ENCODE measurements around the gene ZNF341.

The ZNF341 gene

DNA sequence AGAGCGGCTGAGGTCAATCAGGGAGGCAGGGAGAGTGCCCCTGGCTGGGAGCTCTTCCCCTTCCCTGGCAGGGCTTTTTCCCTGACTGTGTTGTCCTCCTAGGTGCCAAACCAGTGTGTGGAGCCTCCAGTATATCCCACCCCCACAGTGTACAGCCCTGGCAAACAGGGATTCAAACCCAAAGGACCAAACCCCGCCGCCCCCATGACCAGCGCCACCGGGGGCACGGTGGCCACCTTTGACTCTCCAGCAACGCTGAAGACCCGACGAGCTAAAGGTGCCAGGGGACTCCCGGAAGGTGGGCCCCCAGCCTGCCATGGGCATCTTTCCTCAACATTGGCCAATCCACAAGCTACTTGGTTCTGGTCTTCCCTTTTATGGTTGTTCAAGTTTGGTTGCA, 25.2 kb downstream of the ZNF341 start:
- H3K4me3 ChIP-seq (ENCODE audit: low read depth, low read length), result no peak overlapping the region
- no peak for DNase-seq (ENCODE audit: low read depth)

GRCh38 chr20:33757458-33757857, 25.7 kb downstream of the ZNF341 start:
- H3K4me3 ChIP-seq (ENCODE audit: low read depth, low read length), result no peak overlapping the region
- DNase-seq (ENCODE audit: low read depth), result no peak

GRCh38 chr20:33761698-33762250, 30.0 kb downstream of the ZNF341 start:
- no peak for DNase-seq (ENCODE audit: low read depth)
- no peak overlapping the region for H3K4me3 ChIP-seq (ENCODE audit: low read depth, low read length)

DNA sequence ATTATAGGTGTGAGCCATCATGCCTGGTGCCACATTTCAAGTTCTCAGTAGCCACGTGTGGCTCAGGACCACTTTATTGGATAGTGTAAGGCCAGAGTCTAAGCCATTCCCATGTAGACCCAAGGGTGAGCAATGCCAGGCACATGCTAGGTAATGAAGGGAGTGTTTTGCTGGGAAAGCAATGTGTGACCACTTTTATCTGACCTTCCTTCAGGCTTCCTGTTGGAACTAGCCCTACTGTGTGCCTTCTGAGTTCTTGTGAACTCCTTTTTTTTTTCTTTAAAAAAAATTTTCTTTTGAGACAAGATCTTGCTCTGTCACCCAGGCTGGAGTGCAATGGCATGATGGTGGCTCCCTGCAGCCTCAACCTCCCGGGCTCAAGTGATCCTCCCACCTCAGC, 33.3 kb downstream of the ZNF341 start:
- H3K4me3 ChIP-seq (ENCODE audit: low read depth, low read length), result no peak overlapping the region
- no peak for DNase-seq (ENCODE audit: low read depth)

DNA sequence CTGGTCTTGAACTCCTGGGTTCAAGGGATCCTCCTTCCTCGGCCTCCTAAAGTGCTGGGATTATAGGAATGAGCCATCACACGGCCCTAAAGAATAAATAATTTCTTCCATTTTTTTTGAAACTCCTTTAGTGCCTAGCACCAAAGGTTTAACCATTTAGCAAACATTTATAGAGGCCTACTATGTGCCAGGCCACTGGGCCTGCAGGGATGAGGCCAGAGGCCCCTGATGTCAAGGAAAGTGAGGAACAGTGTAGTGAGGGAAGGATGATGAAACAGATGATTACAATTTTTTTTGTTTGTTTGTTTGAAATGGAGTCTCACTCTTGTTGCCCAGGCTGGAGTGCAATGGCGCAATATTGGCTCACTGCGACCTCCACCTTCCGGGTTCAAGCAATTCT, 33.8 kb downstream of the ZNF341 start:
- DNase-seq (ENCODE audit: low read depth), result no peak
- H3K4me3 ChIP-seq (ENCODE audit: low read depth, low read length), result no peak overlapping the region

GRCh38 chr20:33766686-33767085, 34.9 kb downstream of the ZNF341 start:
- H3K4me3 ChIP-seq (ENCODE audit: low read depth, low read length), result no peak overlapping the region
- no peak for DNase-seq (ENCODE audit: low read depth)

DNA sequence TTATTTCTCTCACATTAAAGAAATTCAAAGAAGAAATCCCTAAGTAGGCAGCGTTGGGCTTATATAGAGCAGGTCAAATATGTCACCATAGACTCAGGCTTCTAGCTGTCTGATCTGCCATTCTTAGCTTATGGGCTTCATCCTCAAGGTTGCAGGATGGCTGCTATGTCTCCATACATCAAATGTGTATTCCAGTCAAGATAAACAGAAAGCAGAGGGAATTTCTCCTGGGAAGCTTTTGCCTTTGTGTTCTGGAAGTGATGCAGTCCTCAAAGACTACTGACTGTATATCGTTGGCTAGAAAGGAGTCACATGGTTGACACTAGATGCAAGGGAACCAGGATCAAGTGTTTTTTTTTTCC, 36.0 kb downstream of the ZNF341 start:
- H3K4me3 ChIP-seq (ENCODE audit: low read depth, low read length), result no peak overlapping the region
- no peak for DNase-seq (ENCODE audit: low read depth)

DNA sequence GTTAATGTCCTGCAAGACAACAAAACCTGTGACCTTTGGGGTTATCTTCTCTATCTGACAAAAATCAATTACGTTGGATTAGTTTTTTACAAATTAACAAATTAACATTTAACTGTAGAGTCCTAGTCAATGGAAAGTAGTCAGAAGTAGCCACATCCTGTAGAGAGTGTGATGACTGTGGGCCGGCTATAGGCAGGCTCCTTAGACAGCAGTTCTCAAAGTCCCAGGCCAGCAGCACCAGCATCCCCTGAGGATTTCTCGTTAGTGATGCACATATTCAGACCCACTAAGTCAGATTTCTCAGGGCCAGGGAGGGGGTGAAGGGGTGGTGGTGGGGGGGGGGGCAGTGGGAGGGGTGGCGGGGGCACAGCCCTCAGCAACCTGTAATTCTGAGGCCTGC, 37.2 kb downstream of the ZNF341 start:
- DNase-seq (ENCODE audit: low read depth), result no peak
- H3K4me3 ChIP-seq (ENCODE audit: low read depth, low read length), result no peak overlapping the region

- no peak for DNase-seq (ENCODE audit: low read depth)
- no peak overlapping the region for H3K4me3 ChIP-seq (ENCODE audit: low read depth, low read length)
Measured at GRCh38 chr20:33770005-33770404, 38.2 kb downstream of the ZNF341 start.

- no peak for DNase-seq (ENCODE audit: low read depth)
- no peak overlapping the region for H3K4me3 ChIP-seq (ENCODE audit: low read depth, low read length)
Measured at GRCh38 chr20:33771938-33772337, 40.1 kb downstream of the ZNF341 start.

DNA sequence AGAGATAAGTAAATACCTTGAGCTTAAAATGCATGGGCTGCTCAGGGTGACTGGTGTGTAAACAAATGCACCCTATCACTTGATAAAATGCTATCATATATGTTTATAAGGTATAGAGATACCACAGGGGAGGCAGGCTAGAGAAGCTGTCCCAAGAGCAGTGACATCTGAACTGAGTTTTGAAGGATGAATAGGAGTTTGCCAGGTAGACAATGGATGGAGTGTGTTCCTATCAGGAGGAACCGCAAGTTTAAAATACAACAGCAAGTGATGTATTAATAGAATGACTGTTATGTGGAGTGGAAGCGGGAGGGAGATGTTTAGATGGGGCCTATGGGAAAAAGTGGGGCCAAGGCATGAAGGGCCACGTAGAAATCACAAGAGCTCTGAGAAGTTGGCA, 40.6 kb downstream of the ZNF341 start:
- no peak overlapping the region for H3K4me3 ChIP-seq (ENCODE audit: low read depth, low read length)

GRCh38 chr20:33773412-33774089, 41.8 kb downstream of the ZNF341 start:
- H3K4me3 ChIP-seq (ENCODE audit: low read depth, low read length), result no peak overlapping the region
- DNase-seq (ENCODE audit: low read depth), result no peak

More for the DNA sequence above, 40.6 kb downstream of the ZNF341 start:
- DNase-seq (ENCODE audit: low read depth), result no peak

DNA sequence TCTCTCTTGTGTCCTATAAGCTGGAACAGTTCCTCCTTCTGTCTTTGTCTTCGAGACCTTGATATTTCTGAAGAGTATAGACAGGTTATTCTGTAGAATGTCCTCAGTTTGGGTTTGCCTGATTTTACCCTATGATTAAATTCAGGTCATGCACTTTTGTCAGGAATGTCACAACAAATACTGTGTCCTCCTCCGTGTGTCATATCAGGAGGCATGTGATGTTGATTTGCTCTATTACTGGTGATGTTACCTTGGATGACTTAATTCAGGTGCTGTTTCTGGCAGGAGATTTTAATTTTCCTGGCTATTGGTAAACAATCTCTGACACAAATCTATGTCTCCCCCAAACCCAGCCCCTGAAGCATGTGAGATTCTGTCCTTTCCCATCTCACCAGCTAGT, 46.0 kb downstream of the ZNF341 start:
- no peak for DNase-seq (ENCODE audit: low read depth)
- H3K4me3 ChIP-seq (ENCODE audit: low read depth, low read length), result no peak overlapping the region

GRCh38 chr20:33781133-33781532, 49.3 kb downstream of the ZNF341 start:
- no peak for DNase-seq (ENCODE audit: low read depth)
- no peak overlapping the region for H3K4me3 ChIP-seq (ENCODE audit: low read depth, low read length)

GRCh38 chr20:33781945-33782344, 50.1 kb downstream of the ZNF341 start:
- no peak for DNase-seq (ENCODE audit: low read depth)
- H3K4me3 ChIP-seq (ENCODE audit: low read depth, low read length), result no peak overlapping the region

- no peak overlapping the region for H3K4me3 ChIP-seq (ENCODE audit: low read depth, low read length)
- no peak for DNase-seq (ENCODE audit: low read depth)
Measured at GRCh38 chr20:33783256-33783655, 51.5 kb downstream of the ZNF341 start.

DNA sequence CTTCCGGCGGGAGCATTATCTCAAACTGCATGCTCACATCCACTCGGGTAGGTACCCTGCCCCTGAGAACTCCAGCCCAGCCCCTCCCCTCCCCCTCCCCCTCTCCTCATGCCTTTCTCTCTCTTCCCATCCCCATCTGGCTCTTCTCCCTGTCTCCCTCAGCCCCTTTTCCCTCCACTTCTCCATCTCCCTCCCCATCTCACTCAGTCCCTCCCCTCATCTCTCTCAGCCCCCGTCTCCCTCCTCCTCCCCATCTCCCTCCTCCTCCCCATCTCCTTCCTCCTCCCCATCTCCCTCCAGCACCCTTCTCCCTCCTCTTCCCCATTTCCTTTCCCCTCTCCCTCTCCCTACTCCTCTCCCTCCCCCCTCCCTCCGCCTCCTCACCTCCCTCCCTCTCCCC, 52.0 kb downstream of the ZNF341 start:
- no peak overlapping the region for H3K4me3 ChIP-seq (ENCODE audit: low read depth, low read length)
- DNase-seq (ENCODE audit: low read depth), result no peak

DNA sequence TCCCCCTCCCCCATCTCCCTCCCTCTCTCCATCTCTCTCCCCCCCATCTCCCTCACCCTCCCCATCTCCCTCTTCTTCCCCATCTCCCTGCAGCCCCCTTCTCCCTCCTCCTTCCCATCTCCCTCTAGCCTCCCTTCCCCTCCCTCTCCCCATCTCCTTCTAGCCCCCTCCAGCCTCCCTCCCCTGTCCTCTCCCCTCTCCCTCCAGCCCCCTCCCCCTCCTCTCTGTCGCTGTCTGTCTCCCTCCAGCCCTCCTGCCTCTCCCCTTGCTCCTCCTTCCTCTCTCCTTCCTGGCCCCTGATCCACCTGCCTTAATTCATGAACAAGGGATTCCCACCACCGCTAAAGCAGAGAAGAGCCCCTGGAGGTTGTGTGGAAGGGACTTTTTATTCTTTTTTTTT, 52.4 kb downstream of the ZNF341 start:
- DNase-seq (ENCODE audit: low read depth), result no peak

DNA sequence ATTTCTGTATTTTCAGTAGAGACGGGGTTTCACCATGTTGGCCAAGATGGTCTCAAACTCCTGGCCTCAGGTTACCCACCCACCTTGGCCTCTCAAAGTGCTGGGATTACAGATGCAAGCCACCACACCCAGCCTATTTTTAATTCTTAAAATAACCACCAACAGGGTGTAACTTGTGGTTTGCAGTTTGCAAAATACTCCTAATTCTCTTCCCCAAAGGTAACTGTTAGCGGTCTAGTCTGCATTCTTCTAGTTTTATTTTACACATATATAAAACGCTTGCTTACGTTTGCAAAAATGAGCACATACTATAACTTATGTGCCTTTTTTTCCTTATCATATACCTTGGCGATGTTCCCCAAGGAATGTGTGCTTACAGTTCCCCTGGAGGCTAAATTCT, 53.7 kb downstream of the ZNF341 start:
- DNase-seq (ENCODE audit: low read depth), result no peak
- no peak overlapping the region for H3K4me3 ChIP-seq (ENCODE audit: low read depth, low read length)

More for the DNA sequence above, 52.4 kb downstream of the ZNF341 start:
- no peak overlapping the region for H3K4me3 ChIP-seq (ENCODE audit: low read depth, low read length)

- H3K4me3 ChIP-seq (ENCODE audit: low read depth, low read length), result no peak overlapping the region
- no peak for DNase-seq (ENCODE audit: low read depth)
Measured at GRCh38 chr20:33787253-33787891, 55.6 kb downstream of the ZNF341 start.

- DNase-seq (ENCODE audit: low read depth), result no peak
- H3K4me3 ChIP-seq (ENCODE audit: low read depth, low read length), result no peak overlapping the region
Measured at GRCh38 chr20:33788351-33789049, 56.7 kb downstream of the ZNF341 start.
